GM19438 (cell line): ENCODE data around the gene KRT82.

Experiments
- ATAC-seq: cut with Tn5 transposase; IDR thresholded peaks from one replicate; pipeline ENCODE4 v1.9.1; 2021; ENCODE audit warnings: low read depth; ENCODE audit not compliant: unreplicated experiment

Gene KRT82

DNA sequence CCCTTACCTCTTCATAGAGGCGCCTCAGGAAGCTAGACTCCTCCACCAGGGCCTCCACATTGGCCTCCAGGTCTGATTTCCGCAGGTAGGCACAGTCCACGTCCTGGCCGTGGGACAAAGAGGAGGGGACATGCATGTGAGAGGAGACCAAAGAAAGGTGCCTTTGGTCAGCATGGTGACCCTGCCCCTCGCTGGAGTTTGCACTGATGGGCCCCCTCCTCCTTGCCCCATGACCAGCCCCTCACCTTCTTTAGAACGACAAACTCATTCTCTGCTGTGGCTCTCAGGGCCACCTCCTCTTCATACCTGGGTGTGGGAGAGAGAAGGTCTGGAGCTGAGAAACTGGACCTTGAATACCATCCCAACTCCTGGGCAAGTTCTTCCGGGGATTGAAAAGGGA, 42.1 kb downstream of the KRT82 start:
- ATAC-seq = no peak

DNA sequence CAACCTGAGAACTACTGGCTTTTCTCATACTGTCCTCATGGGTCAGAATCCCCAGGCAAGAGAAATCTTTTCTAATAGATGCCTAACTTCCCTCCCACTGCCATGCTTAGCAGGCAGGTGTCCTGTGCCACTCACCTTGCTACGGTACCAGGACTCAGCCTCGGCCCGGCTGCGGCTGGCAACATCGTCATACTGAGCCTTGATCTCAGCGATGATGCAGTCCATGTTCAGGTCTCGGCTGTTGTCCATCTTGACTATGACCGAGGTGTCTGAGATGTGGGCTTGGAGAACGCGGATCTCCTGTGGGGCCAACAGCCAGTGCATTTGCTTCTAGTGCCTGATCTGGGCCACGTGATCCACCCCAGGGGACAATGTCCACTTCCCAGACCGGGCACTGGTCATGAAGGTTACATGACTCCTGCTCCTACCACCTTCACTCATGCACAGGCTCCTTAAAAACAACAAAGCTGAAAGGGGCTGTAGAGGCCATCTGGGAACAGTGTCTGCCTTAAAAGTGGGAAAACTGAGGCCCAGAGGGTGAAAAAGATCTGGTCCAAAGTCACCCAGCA, 42.9 kb downstream of the KRT82 start:
- no peak for ATAC-seq

DNA sequence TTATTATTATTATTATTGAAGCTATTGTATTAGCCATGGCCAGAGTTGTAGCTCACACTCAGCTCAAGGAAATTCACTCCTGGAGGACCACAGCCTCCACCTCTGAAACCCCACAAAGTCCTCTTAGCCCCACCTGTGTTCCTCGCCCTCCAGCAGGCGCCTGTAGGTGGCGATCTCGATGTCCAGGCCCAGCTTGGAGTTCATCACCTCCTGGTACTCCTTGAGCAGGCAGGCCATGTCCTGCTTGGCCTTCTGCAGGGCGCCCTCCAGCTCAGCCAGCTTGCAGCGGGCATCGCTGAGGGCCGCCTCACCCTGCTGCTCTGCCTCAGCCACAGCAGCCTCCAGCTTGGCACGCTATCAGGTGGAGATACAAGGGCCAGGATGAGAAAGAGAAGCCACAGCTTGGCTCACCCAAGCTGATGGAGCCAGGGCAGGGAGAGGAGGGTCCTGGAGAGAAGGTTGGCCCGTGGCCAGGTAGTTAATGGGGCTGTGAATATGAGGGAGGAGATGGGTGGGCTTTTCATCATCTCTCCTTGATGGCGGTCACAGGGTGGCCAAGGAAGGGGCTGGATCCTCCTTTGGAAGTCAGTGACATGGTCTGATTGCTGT, 43.9 kb downstream of the KRT82 start:
- ATAC-seq = no peak

DNA sequence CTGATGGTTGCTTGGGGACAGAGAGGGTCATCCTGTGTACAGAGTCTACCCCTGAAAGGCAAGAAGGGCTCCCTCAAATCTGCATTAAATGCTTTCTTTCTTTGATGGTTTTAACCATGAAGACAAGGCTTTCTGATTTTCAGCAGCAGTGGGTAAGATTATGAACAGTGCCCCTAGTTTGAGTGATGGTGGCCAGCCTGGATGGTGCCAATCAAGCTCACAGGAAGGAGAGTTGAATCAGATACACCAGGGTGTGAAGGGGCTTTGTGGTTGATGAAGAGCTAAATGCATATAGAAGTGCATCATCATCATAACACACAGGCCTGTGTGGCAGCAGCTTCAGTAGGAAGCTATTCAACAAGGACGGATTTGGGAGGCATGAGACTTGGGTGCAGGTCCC, 44.6 kb downstream of the KRT82 start:
- no peak for ATAC-seq

DNA sequence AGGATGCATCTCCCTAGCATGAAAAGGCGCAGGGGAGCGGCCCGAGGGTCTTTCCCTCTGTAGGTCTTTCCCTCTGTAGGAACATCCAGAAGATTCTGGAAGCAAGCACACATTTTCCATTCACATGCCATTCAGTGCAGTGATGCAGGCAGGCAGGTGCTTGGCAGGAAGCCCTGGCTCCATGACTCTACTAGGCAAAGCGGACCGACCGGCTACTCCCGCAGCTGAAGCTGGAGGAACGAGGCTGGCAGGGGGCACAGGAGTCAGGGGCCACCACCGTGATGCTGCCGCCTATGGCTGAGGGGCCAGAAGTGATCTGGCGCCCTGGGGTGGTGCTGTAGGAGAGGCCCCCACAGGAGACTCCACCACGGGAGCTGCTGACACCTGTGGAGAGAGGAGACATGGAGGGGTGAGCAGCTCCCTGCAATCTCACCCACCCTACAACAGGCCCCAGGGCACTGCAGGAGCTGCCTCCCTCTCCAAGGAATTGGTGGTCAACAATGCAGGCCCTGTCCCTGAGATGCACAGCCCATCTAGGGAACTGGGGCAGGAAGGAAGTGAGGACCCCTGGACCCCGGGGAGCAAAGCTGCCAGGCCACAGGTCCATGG, 45.4 kb downstream of the KRT82 start:
- no peak for ATAC-seq

DNA sequence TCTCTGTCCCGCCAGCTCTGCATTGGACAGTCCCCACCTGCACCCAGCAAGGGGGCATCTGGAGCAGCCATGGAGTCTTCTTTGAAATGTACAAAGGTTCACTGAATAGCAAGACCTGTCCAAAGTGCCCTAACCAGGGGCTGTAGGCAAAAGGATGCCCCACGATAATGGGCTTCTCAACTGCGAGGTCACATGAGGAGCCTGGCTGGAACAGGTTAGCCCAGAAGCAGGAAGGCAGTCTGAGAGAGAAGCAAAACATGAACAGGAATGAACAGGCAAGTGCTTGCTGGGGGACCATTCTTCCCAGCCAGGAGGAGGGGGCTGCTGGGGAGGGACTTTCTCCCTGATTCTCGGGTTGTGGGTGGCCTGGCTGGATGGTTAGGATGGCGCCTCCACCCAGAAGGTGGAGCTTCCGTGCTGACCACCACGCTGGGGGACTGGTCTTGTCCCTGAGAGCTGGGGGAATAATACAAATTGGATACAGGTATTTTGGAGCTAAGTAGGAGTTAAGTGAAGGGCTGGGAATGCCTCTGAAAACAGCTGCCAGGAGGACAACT, 46.0 kb downstream of the KRT82 start:
- no peak for ATAC-seq

DNA sequence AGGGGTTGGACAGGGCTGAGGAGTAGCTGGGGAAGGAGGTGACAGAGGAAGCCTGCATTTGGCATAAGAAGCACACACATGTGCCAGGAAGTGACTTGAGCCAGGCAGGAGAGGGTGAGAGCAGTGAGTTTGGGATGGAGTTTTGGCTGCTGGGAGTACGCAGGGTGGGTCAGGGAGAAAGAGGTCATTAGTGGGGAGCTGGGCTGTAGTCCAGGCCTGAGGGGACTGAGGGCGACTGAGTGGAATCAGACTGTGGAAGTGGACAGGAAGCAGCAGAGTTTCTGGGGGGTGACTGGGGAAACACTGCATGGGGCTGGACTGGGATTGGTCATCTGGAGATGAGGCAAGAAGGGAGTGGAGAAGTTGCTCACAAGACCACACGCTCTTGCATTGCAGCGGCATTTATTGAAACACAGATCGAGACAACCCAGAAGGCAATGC, 46.5 kb downstream of the KRT82 start:
- no peak for ATAC-seq

DNA sequence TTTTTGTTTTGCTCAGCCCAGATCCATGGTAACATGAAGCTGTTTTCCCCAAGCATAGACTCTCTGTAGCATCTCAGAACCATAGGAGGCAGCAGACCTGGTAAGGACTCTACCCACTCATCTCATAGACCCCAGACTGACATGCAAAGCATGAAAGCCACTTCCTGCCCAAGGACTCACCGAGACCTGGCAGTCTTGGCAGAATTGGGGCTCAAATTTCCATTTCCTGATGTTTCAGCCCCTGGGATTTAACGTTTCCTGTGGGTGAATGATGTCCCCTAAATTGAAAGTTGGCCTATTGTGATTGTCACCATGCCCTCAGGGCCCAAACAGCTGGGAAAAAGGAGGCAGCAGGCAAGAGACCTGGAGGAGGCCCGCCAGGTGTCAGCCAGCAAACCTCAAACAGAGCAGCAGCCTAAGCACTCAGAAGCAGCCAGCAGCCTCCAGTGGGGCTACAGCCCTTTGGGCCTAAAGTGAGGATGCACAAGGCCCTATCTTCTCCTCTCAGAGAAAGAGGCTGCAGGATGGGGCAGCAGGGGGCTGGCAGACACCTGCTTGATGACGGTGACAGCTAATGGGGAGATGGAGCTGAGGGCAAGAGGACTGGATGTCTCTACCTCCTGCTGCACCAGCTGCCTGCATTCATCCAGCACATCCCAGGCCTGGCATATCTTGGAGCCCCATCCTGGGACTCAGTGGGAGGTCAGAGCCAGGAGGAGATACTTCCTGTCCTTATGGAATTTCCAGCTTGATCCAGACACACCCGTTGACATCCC, 47.4 kb downstream of the KRT82 start:
- ATAC-seq = peak; percentile 100

DNA sequence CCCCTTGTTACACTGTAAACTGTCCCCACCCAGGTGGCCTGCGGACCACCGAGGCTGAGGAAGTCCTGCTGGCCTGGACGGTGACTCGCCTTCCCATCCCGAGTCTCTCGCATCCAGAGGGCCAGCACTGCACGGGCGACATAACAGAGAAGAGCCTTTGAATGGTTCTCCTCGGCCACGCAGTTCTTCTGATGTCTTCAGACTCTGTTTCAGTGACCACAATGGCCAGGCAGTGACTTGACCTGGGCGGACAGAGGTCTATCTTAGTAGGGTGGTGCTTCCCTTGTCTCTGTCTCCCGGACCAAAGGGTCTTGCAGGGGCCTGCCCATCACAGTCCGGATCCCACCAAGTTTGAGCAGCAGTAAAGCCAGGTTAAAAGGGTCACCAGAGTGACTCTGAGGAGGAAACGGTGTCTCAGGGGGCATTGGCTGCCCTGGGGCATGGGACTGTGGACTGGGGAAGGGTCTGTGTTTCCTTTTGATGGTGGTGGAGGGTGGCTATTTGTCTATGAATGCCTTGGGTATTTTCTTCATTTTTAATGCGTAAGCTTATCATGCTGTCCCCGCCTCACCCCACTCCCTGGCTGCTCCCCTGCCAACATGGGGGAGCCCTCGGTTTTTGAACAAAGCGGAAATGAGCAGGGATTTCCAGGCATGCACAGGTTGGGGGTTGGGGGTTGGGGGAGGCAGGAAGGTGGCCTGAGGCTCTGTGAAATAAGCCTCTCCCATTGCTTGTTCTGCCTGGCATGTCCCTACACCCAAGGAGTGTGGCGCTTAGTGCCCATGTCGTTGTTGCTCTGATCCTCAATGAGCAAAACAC, 49.2 kb downstream of the KRT82 start:
- no peak for ATAC-seq

DNA sequence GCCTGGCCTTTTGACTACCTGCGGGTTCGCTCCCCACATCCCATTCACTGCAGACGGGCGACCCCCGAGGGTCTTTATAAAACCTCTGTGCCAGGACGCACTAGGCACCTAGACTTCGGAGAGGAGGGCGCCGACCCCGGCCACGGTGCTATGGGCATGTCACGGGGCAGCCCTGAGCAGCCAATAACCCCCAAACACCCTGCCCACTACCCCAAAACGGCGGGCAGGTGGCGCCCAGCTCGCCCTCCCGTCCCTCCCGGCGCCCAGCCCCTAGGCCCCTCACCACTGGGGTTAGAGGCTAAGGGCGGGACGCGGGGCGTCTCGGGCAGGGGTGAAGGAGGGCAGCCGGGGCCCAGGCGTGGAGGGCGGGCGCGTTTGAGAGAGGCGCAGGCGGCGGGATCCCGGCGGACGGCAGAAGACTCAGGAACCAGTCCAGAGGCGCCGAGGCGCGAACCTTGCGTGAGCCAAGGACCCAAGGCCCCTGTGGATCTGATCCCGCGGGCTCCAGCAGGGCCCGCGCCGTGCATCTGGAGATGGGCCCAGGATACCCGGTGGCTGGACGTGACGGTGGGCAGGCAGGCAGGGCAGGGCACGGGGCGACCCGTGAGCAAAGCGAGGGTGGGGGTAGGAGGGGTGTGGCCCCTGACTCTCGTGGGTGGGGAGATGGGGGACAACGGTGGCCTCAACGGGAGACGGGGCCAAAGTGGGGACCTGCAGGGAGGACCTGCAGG, 49.9 kb downstream of the KRT82 start:
- no peak for ATAC-seq

DNA sequence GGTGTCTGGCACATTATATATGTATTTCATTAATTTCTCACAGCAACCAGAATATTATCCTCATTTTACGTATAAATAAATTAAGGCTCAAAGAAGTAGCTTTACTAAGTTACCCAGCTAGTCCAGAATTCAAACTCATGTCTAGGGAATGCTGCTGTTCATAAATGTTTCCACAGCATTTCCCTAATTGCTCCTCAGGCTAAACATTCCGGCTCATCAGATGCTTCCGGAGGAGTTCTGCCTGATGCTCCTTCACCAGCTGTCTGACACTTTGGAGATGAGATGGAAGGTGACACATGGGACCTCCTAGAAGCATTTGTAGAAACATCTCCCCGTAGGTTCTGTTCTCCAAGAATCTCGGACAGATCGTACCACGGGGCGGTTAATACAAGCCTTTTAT, 51.0 kb downstream of the KRT82 start:
- ATAC-seq = no peak

DNA sequence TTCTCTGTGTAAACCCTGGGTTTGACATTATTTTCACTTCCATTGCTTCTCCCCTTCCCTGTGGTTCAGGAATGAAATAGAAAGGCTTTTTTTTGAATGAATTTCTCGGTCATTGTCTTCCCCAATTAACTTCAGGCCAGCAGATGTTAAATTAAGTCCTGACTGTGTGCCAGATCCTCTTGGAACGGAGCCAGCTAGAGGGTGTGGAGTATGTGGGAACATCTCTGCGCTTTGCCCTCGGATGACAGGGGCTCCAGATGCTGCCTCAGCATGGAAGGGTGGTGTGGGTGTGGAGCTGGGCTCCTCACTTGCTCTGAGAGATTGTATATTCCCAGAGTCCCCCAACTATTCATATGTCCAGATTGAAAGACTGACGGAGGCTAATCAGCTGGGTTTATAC, 51.9 kb downstream of the KRT82 start:
- no peak for ATAC-seq

DNA sequence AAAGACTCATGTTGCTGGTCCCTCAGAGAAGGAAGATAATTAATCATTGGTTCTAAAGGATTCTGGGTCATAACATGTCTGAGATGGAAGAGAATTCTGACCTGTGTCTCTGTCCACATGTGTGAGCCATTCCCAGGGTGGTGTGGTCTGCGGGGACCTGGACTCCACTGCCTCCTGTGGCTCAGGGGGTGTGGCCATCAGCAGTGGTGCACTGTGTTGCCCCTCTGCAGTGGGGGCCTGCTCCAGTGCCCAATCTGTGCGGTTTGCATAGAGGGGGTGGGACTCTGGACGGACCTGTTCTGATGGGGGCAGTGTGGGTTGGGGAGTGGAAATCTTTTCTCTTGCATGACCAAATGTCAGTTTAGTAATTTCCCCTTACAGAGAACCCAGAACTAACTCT, 52.4 kb downstream of the KRT82 start:
- no peak for ATAC-seq

DNA sequence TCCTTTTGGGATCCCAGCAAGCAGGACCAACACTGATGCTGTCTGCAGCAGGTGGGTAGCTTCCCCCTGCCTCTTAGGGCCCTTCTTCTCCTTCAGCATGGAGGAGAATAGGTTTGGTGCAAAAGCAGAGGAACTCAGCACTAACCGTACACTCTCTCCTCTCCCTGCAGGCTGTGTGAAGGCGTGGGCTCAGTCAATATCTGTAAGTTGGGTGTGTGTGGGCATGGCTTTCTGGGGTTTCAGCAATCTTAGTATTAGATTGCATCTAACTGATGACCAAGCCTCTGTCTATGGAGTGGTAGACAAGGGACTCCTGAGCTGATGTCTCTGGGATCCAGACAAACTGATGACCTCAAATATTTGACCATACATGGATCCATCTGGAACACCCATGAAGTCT, 53.2 kb downstream of the KRT82 start:
- ATAC-seq = no peak

DNA sequence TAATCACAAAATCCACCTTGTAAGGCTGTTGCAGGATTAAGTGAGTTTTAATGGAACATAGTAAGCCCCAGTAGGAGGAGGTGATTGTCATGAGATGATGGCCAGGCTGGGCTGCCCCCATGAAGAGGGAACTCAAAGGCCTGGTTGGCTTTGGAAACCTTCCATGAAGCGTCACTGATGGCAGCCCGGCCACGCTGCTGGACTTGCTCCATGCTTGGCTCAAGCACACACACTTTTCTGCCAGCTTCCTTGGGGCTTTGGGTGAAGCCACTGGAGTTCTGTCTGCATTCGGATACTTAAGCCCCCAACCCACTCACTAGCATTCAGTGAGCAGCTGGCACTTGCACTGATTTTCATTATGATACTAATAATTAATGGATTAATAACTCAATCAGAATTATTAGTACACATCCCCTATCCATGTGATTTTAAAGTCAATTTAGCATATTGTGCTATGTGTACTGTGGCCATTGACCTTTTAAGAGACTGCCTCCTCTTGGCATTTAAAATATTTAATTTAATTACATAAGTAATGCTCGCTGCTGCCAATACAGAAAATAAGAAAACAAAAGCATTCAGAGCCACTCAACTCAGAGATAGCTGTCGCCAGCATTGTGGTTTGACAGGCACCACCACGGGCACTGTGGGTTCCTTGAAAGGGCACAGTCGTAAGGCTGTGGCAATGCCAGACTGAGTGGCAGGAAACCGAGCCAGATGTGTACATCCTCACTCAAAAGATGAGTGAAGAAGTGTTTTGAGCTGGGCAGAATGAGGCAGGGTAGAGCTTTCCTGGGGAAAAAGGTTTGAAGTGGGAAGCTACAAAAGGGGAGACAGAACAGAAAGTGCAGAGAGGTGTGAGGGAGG, 54.7 kb downstream of the KRT82 start:
- ATAC-seq = no peak

DNA sequence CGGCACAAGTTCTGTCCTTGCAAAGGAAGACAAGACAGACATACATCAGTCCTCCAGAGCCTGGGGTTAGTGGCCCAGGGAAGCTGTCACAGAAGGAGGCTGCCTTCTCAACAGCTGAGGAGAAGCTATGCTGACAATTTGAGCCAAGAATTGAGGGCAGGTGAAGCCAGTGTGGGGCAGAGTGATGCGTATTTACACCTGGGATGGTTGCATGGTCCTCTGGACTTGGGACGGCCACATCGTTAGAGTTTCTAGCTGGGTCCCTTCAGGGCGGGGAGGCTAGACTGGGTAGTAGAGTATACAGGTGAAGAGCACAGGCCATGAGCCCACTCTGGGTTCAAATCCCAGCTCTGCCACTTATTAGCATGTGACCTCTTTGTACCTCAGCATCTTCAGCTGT, 55.3 kb downstream of the KRT82 start:
- no peak for ATAC-seq

DNA sequence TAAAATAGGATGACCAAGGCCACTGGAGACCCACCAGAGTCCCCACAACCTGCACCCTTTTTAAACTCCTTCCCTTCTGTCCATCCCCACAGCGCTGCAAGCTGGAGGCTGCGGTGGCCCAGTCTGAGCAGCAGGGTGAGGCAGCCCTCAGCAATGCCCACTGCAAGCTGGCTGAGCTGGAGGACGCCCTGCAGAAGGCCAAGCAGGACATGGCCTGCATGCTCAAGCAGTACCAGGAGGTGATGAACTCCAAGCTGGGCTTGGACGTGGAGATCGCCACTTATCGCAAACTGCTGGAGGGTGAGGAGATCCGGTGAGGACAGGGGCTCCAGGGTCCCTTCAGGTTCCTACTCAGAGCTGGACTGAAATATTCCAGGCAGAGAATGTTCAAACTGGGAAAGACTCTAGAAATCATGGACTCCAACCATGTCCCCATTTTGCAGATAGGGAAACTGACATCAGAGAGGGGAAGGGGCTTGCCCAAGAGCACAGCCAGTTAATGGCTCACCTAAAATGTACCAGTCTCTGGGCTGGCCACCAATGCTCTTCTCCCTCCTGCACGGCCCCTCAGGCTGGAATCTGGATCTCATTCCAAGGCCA, 56.0 kb downstream of the KRT82 start:
- no peak for ATAC-seq

DNA sequence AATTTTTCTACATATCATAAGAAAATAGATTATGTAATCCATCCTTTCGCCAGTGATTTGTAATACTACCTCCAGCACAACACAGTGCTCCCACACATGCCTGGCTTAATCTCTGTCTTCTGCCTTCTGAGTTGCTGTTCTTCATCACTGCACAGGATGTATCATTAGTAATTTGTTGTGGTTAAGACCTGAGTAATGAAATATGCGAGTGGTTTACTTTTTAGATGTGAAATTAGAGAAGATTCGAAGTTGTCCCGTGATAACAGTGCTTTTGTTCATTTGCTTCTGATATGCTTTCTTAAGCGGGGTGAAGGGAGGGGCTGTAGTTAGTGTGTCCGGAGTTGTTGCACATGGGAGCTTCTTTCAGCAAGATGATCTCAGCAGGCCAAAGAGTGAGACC, 56.9 kb downstream of the KRT82 start:
- ATAC-seq = no peak
